Fibroblast of skin of right biceps (primary cell): Measurements from ENCODE around the gene SPSB1.

ENCODE experiments used
- DNase-seq: peaks from one replicate; pipeline ENCODE4 v3.0.0-alpha.2; 2013

SPSB1 gene

GRCh38 chr1:9397997-9398526 lies 105.4 kb downstream of the SPSB1 start:
- peak; percentile 75 for DNase-seq

- no peak for DNase-seq
These were observed 107.1 kb downstream of the SPSB1 start for GRCh38 chr1:9399510-9400424.

- no peak for DNase-seq
These were observed 107.9 kb downstream of the SPSB1 start for GRCh38 chr1:9400425-9401079.

GRCh38 chr1:9401080-9401453 lies 108.4 kb downstream of the SPSB1 start:
- no peak for DNase-seq

GRCh38 chr1:9402256-9402616 lies 109.5 kb downstream of the SPSB1 start:
- no peak for DNase-seq

- no peak for DNase-seq
These were observed 110.1 kb downstream of the SPSB1 start for GRCh38 chr1:9402717-9403225.

- DNase-seq, result no peak
These were observed 111.6 kb downstream of the SPSB1 start for GRCh38 chr1:9404117-9404914.

- DNase-seq, result no peak
These were observed 113.4 kb downstream of the SPSB1 start for GRCh38 chr1:9406111-9406510.

- peak; percentile 79 for DNase-seq
These were observed 118.1 kb downstream of the SPSB1 start for GRCh38 chr1:9410737-9411297.

- peak; percentile 95 for DNase-seq
These were observed 120.6 kb downstream of the SPSB1 start for GRCh38 chr1:9413071-9413876.

GRCh38 chr1:9413877-9414213 lies 121.2 kb downstream of the SPSB1 start:
- DNase-seq, result peak; percentile 89

- no peak for DNase-seq
These were observed 123.8 kb downstream of the SPSB1 start for GRCh38 chr1:9416506-9416905.

- DNase-seq, result no peak
These were observed 124.3 kb downstream of the SPSB1 start for GRCh38 chr1:9416918-9417500.

- DNase-seq, result no peak
These were observed 125.0 kb downstream of the SPSB1 start for GRCh38 chr1:9417695-9418094.

GRCh38 chr1:9418851-9419250 lies 126.2 kb downstream of the SPSB1 start:
- no peak for DNase-seq
